Measurements from ENCODE around the gene ADD2.

ADD2 gene

DNA sequence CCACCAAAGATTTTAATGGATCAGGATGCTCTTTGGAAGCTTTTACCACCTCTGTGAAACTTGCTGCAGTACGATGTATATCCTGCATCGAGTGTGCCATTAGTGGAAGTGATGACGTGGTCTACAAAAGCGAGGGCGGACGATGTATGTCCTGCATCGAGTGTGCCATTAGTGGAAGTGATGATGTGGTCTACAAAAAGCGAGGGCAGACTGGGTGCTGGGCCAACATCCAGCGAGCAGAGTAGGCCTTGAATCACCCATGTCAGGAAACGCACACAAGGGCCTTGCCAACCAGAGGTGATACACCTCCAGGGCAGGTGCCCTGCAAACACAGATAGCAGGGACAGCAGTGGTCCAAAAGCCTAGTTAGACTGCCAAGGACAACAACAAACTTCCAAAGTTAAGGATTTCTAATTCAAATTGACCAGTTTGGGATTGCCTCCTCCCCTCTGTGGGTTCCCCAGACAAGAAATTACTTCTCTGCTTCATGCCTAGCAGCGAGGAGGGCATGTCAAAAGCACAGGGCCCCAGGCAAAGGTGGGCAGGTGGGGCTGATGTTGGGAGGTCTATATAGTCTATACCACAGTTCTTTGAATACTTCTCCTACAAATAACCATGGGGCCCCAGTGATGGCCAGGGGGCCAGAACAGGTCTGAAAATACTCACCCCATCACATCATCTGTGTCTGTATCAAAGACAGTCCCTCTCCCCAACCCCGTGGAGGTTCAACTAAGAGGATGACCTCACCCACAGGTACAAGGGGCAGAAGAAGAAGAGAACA is 70.2 kb downstream of the ADD2 start:
- no peak for DNase-seq

GRCh38 chr2:70696142-70696541 is 71.9 kb downstream of the ADD2 start:
- no peak for DNase-seq

DNA sequence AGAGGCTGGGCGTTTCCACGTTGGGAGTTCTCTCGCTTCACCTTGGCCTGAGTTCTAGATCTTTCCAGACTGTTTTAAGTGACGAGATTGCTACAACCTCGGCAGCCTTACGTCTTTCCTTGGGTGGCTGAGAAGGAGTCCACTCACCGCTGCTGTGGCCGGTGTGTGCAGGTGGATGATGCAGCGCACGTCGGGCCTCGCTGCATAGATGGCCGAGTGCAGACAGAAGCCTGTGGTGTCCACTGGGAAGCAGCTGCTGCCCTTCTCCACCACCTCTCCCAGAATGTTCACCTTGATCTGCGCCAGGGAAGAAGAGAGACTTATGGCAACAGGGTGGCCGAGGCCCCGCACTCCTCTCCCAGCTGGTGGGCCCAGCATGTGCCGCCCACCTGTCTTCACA is 75.7 kb downstream of the ADD2 start:
- DNase-seq: no peak

DNA sequence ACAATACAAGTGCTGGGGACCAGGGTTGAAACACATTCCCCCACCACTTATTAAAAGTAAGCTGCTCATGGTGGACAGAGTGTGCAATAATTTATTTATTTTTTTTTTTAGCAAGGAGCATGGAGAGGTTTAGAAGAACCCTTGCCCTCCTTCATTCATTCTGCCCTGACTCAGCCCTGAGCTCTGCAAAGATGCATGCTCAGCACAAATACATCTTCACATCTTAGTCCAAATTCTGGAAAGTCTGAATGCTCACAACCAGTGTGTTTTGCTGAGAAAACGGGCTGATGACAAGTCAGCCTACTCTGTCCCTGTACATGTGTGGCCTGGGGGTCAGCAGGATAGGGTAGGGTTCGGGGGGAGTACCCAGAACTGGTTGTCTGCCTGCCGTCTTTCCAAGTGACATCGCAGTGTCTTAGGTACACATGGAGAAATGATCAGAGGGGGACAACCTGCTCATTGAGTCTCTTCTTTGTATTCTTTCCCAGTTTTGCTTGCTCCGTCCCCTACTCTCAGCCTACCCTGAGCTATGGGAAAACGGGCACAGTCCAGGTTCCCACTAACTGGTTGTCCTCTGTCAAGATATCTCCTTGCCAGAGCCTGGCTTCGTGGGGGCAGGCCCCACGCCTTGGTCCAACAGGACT is 76.4 kb downstream of the ADD2 start:
- no peak for DNase-seq

GRCh38 chr2:70690846-70691245 is 77.2 kb downstream of the ADD2 start:
- DNase-seq: no peak

DNA sequence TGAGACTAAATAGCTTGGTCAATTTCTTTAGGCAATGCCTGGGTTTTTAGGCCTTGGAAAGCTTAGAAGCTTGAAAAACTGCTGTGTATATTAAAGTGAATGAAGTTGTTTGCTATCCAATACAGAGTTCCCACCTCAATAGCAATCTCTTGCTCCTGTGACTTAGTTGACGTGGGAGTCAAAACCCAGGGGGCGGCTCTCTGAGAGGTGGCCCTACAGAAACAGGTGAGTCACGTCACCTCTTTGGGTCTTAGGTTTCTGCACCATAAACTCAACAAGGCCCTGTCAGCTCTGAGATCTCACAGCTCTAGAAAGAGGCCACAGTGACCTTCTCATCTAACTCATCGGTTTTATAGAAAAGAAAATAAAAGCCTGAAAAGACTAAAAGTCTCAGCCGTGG is 79.6 kb downstream of the ADD2 start:
- DNase-seq: no peak

DNA sequence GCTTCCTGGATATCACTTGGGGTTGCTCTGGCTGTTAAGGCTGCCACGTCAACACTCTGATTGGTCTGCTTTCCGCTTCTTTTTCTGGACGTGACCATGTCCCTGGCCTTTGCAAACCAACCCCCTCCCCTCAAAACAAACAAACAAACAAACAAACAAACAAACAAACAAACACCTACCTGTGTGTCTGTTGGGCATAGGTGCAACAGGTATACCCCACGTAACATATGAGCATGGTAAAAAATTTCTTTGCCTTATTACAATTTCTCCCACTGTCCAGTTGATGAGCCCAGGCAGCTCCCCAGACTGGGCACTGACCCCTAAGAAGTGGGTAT is 80.6 kb downstream of the ADD2 start:
- no peak for DNase-seq

- peak; percentile 62 for DNase-seq
Measured at GRCh38 chr2:70686577-70687460, 81.2 kb downstream of the ADD2 start.

DNA sequence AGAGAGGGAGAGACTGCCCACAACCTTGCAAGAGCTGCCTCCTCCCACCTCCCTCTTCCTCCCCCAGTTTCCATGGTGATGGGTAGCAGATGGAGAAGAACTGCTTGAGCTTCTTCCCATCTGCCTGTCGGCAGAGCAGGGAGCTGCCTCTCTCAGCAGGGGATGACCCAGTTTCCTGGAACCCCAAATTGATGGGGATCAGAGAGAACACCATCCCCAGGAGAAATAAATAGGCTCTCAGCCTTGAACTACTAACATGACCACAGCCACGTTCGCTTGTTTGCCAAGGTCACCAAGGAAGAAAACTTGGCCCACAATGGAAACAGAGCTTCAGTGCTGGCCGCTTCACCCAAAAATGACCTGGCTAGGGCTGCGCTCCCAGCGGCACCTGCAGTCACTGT is 82.2 kb downstream of the ADD2 start:
- no peak for DNase-seq

DNA sequence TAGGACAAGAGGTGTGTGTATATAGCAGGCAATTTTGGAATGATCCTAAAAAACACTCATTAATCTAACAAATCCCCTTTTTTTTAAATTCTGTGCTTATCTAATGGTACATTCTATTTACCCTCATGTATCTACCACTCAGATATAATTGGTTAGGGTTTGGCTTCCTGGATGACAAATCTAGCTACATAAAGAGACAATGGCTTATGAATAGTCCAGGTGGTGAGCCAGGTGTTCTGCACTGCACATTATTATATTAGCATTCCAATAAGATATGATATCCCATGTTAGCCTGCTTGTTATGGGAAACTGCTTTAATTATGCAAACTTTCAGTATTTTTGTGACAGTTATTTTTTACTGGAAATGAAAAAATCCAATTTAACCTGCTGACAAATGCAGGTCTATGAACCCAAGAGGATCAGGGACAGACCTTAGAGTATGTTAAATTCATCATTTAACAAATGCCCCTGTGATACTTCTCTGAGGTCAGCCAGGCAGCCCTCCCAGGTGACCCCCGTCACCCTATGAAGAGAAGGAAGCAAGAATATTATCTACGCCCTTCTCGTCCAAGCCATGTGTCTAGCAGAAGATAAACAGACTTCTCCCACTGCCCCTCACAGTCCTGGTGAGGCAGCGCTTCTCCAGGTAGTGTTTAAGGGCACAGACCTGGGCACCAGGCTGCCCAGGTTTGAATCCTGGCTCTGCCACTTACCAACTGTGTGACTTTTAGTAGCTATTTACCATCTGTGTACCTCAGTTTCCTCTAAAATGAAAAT is 83.0 kb downstream of the ADD2 start:
- no peak for DNase-seq

GRCh38 chr2:70683455-70683854 is 84.5 kb downstream of the ADD2 start:
- no peak for DNase-seq

GRCh38 chr2:70680735-70681134 is 87.3 kb downstream of the ADD2 start:
- no peak for DNase-seq

GRCh38 chr2:70679259-70679658 is 88.7 kb downstream of the ADD2 start:
- no peak for DNase-seq

DNA sequence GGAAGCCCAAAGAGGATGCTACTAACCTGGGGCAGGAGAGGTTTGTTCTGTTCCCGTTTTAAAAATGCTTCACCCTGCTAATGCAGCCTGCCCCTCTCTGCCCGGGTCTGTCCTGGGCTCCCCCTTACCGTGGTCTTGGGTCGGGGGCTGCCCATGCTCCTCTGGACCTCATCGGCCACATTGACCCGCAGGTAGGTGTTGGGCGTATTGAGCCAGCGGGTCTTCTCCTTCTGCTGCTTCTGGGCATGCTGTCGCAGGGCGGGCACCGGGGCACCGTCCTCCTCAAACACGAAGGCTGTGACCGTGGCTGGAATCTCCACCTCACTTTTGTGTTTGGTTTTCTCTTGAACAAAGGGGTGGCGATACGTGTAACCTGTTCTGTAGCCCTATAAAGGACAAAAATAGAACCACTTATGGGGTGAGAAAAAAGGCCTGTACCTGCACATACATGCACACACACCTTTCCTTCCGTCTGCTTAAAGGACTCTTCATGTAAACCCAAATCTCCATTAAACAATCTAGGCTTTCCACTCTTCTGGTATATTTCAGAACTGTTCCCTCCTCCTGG is 89.3 kb downstream of the ADD2 start:
- DNase-seq: no peak

DNA sequence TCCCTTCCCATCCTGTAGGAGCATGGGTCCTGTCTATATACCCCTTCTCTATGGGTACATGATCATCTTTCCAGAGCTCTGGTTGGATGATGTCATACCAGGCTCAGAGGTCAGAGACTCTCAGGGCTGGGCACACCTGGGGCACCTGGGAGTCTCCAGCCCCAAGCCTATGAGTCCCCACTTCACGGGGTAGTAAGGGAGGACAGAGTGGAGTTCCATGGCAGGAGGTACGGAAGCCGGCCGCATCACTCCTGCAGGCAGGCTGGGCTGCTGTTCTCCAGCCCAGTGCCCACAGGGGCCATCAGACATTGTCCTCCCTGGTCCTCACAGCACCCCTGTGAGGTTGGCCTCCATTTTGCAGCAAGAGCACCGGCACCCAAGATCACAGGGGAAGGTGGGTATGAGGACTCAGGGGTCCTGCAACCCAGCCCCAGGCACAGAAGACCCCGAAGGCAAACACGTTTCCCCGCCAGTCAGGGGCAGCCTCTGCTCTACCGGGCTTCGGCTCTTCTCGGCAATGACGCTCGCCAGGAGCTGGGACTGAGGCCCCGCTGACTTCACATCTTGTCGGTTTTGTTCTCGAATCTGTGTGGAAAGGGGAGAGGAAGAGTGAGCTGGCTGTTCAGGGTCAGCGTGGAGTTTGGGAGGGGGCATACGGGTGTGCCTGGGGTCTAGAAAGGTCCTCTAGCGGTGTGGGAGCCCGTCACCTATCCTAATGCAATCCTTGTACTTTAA is 91.5 kb downstream of the ADD2 start:
- DNase-seq: no peak

DNA sequence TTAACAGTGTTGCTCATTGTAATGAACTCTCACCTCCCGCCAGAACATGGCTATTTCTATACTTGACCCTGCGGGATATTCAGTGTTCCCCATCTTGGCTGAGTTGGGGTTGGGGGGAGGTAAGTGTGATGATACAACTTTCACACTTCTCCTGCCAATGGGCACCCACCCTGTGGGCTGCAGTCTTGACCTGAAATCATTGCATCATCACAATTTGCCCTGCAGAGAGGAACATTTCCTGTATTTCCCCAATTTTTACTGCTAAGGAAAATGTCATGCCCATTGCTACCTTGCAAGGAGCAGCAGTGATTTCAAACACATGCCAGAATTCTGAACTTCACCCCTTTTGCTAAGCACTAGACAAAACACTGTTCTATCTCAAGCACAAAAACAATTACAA is 92.1 kb downstream of the ADD2 start:
- no peak for DNase-seq

DNA sequence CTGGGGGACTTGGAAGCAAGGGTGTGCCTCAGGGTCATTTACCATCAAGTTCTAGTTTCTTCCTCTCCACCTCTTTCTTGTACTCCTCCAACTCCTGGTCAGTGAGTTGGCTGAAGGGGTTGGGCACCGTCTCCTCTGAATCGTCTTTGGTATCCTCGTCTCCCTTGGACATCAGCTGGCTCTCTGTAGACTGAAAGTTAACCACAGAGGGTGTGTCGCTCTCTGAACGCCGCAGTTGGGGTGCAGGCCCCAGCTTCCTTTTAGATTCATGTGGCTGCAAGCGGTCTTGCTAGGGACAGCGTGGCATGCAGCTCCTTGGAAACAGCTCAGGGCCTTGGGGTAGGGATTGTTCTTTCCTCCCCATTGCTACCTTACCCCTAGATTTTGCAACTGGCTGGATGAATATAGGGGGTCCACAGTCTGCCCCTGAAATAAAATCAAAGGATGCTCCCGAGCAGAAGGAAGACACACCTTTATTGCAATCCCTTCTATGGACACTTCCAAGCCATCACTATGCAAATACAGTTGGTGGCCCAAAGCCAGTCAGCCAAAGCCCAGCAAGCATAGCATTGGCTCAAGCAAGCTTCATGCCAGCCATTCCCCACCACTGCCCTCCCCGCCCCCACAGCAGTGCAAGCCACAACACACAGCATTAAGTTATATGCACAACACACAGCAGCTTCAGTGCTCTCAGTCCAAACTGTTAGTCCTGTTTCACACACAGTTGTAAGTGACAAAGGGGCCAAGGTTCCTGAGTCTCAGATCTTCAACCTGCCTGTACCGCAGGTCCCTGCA is 93.2 kb downstream of the ADD2 start:
- no peak for DNase-seq

GRCh38 chr2:70673041-70673647 is 94.9 kb downstream of the ADD2 start:
- DNase-seq: no peak

GRCh38 chr2:70671092-70671675 is 96.8 kb downstream of the ADD2 start:
- no peak for DNase-seq

- no peak for DNase-seq
Measured at GRCh38 chr2:70670626-70671025, 97.4 kb downstream of the ADD2 start.

Data from inflammatory macrophage treated with lipopolysaccharide for 4 hours (primary cell).